NCI-H524 treated with DMSO at 0.1 percent for 48 hours (cell line): ENCODE data around the gene NF2.

ENCODE experiments used
- DNase-seq: peaks from one replicate; lab custom pipeline; 2025; lab: John Stamatoyannopoulos, UW

NF2 gene

GRCh38 chr22:29747832-29748231 lies 144.4 kb downstream of the NF2 start:
- DNase-seq = no peak
